ENCODE results near the gene ARID5B.

- TF ChIP-seq CTCF (IDR thresholded peaks at IDR 0.05) (no peak), EZH2 (IDR thresholded peaks at IDR 0.05; ENCODE audit: borderline replicate concordance, insufficient read depth, low read depth, low read length, poor library complexity, severe bottlenecking) (no peak)
These were observed 41.3 kb downstream of the ARID5B start for GRCh38 chr10:61942604-61943461.

Measured in B cell (primary cell).